NCI-H2029 treated with DMSO at 0.1 percent for 48 hours (cell line): Measurements from ENCODE around the gene SYT3.

Source experiments
- DNase-seq: peaks from one replicate; lab custom pipeline; 2025; lab: John Stamatoyannopoulos, UW

The SYT3 gene, protein sequence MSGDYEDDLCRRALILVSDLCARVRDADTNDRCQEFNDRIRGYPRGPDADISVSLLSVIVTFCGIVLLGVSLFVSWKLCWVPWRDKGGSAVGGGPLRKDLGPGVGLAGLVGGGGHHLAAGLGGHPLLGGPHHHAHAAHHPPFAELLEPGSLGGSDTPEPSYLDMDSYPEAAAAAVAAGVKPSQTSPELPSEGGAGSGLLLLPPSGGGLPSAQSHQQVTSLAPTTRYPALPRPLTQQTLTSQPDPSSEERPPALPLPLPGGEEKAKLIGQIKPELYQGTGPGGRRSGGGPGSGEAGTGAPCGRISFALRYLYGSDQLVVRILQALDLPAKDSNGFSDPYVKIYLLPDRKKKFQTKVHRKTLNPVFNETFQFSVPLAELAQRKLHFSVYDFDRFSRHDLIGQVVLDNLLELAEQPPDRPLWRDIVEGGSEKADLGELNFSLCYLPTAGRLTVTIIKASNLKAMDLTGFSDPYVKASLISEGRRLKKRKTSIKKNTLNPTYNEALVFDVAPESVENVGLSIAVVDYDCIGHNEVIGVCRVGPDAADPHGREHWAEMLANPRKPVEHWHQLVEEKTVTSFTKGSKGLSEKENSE

DNA sequence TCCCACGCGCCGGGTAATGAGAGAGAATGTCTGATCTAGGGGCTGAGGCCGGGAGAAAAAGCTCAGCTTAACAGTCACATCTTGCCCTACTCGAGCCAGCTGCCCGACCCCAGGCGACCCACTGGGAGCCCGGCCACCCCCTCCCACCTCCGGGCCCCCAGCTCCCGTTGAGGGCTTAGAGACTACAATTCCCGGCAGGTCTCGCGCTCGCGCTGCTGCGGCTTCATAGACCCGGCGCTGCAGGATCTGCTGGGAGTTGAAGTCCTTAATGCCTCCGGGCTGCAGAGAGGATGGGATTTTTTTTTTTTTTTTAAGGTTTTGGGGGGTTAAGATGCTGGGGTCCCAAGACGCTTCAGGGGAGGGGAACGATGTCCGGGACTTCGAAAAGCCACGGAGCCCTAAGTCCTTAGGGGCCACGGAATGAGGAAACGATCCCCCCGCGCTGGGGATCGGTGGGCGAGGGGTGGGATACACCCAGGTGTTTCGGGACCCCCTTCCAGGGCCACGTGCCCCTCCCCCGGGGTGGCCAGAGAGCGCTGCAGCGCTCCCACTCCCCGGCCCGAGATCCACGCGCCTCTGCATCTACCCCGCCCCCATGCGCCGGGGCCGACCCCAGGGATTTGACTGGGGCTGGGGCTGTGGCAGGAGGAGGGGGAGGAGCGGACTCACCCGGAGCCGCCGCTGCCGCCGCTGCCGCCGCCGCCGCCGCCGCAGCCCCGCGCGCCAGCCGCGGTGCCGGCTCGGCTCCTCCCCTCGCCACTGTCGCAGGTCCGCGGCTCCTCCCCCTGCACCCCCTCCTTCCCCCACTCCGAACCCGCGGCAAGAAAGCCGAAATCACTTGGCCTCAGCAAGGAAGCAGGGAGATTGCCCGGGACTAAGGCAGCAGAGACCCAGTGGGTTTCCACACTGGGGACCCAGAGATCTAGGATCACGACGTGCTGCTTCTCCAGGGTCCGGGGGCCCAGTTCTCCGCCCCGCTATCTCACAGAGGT is at the start of gene SYT3:
SYT3 (minus strand) TSS at position 761 of the 992 bp plus-strand sequence. CDS start 2,470 bp downstream, outside the sequence.
- DNase-seq: no peak

DNA sequence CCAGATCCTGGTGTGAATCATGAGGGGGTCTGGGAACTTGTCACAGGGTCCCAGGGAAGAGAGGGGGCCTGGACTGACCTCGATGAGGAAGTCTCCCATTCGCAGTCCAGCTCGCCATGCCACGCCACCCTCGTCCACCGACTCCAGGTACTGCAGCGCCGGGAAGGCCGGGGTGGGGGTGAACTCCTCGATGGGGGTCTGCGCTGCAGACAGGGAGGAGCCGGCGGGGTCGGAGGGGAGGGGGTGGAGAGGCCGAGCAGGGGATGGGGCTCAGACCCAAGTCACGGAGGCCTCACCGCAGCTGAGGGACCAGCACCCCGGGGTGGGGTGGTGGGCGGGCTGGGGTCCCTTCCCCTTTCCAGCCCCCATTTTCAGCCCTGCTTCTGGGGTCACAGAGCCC is 49.1 kb upstream of the SYT3 start:
- DNase-seq: no peak

DNA sequence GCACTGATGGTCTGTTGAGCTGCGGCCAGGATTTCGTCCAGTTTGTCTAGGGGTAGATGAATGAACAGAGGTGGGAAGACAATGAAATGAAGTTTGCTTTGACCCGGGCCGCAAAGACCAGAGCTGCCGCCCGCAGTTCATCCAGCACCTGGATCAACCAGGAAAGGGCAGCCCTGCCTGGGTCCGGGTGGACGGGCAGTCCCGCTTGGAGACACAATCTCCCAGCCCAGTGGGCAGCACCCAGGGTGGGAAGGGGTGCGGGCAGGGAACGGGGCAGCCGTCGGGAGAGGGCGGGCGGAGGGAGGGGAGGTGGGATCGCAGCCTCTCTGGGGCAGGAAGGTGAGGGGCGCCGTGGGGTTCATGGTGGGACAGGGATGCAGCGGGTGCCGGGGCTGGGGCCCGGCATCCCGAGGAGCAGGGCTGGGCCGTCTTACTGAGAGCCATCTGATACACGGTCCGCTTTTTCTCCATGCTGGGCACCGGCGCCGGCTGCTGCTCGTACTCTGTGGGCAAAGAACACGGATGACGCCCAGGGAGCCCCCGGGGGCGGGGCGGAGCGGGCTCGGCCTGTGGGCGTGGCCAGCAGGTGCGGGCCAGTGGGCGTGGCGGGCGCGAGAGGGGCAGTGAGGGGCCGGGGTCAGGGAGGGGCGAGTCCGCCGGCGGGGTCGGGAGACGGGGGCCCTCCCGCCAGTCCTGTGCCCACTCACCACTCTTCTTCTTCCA is 46.8 kb upstream of the SYT3 start:
- DNase-seq: no peak

DNA sequence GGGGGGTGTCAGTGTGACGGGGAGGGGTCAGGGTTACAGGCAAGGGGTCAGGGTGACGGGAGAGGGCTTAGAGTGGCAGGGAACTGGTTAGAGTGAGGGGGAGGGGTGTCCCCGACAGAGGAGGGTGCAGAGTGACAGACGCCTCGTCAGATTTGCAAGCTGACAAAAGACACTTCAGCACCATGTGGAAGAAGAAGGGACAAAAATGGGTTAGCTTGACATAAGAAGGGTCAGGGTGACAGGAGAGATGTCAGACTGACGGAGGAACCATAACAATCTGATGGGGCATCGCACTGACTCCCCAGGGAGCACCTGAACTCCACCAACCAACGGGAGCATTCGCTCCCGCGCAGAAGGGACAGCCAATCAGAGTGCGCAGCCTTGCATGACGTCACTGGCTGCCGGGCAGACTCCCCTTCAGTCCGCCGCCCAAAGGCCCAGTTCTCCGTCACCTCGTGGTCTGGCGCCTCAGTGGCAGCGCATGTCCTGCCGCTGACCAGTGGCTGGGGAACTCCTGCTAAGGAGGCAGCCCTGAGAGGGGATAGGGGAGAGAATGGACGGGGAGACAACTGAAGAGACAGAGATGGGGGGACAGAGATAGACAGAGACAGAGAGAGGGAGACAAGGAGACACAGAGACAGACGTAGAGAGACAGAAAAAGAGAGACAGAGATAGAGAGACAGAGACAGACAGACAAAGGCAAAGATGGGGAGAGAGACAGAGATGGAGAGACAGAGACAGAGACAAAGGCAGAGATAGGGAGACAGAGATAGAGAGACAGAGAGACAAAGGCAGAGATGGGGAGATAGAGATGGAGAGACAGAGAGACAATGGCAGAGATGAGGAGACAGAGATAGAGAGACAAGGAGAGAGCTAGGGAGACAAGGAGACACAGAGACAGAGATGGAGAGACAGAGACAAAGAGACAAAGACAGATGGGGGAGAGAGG is 39.8 kb upstream of the SYT3 start:
- DNase-seq: no peak

DNA sequence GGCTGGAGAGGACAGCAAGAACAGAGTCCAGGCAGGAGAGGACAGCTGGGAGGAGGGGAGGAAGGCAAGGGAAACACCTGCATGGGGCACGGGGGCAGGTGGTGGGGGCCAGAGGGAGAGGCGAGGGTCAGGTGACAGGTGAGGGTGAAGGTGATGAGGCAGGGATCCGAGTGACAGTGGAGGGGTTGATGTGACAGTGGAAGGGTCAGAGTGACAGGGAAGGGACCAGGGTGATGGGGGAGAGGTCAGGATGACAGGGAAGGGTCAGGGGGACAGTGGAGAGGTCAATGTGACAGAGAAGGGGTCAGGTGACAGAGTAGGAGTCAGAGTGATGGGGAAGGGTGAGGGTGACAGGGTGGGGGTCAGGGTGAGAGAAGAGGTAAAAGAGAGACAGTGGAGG is 38.6 kb upstream of the SYT3 start:
- DNase-seq: no peak

DNA sequence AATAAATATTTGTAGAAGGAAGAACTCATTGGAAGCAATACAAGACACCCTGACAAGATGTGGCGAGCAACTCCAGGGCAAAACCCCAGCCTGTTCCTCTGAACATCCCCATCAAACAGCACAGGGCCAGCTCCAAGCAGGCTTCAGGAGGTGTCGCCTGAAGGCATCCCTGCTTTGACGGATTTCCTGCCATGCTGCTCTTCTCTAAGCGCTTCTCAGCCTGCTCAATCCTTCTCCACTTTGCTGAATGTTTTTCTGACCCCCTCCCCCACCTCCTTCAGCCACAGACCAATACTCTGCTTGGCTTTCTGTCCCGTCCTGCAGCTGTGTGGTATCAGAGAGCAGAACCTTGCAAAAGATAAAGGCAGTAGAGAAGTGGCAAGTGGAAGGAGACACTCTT is 38.0 kb upstream of the SYT3 start:
- no peak for DNase-seq

DNA sequence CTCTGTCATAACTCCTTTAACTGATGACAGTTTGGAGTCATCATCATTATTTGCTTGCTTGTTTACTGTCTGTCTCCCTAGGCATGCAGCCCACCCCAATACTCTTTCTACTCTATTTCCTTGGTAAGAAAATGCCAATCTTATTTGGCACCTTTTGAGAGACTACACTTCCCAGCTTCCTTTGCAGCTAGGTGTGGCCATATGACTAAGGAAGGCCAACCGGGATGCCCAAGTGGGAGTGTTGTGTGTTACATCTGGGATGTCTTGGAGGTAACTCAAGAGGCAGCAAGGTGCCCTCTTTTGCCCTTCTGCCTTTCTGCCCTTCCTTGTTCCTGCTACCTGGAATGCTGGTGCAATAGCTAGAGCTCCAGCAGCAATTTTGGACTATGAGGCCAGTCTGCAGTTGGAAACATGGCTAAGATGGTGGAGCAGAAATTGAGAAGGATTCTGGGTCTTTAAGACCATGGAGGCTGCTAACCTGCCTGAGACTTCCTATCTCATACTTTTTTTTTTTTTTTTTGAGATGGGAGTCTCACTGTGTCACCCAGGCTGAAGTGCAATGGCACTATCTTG is 37.0 kb upstream of the SYT3 start:
- no peak for DNase-seq

DNA sequence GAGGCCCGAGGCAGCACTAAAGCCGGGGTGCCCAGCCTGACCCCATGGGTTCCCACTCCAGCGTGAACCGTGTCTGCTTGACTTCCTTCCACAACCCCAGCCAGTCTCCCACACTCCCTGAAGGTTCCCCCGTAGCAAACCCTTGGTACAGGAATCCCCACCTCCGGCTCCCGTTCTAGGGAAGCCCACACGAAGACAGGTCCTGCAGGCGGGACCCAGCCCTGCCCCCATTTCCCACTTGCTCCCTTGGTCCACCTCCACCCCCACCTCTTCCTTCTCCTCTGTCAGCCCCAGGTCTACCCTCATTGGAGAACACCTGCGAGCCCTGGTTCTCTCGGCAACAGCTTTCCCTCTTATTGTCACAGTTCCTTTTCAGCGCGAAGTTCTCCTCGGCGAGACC is 33.4 kb upstream of the SYT3 start:
- DNase-seq: no peak

DNA sequence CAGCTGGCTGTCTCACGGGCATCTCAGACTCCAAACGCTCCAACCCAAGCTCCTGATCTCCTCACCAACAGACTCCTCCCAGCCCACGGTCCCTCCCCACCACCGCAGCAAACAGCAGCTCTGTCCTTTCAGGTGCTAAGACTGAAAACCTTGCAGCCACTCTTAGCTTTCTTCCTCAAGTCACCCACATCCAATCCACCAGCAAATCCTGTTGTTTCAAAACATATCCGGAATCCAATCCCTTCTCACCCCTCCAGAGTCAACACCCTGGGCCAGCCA is 30.4 kb upstream of the SYT3 start:
- DNase-seq: no peak

DNA sequence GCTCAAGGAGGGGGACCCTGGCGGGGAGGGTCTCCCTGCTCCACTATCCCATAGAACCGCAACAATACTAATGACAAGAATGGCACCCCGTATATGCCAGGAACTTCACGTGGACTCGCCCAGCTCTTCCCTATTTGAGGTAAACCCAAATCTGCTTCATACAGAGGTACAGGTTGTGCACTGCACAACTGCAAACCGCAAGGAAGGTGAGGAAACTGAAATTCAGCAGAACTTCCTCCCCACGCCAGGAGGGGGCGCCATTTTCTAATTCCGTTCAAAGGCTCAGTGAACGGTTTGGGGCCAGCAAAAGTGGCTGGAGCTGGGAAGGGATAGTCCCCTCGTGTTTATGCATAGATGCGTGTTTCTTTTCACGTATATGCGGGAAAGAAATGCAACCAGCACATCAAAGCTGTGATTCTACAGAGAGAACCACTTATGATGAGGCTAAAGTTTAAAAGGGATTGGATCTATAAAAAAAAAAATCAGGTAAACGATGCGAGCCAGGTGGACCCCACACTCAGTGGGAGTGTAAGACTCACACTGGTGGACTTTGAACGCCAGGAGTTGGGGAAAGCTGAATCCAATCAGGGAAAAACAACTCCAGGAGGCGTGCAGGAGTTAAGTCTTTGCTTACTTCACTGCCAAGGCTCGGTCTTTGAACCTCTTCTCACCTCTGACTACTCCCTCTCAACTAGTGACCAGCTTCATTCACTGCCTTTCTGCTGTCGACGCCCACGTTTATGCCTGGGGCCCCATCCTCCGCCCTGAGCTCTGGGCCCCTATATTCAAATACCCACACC is 29.8 kb upstream of the SYT3 start:
- no peak for DNase-seq

DNA sequence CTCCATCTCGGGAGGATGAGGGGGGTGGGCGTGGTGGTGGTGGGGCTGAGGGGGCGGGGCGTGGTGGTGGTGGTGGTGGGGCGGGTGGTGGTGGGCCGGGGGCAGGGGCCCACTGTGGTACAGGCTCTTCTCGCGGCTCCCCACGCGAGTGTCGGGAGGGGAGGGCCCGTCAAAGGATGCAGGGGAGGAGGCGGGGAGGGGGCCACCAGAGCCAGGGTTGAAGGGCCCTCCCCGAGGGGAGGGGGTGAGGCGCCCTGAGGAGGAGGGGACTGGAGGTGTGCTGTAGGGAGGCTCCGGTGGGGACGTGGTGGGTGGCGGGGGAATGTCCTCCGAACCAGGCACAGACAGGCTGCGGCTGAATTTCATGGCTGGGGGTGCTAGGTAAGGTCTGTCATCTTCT is 29.2 kb upstream of the SYT3 start:
- no peak for DNase-seq

DNA sequence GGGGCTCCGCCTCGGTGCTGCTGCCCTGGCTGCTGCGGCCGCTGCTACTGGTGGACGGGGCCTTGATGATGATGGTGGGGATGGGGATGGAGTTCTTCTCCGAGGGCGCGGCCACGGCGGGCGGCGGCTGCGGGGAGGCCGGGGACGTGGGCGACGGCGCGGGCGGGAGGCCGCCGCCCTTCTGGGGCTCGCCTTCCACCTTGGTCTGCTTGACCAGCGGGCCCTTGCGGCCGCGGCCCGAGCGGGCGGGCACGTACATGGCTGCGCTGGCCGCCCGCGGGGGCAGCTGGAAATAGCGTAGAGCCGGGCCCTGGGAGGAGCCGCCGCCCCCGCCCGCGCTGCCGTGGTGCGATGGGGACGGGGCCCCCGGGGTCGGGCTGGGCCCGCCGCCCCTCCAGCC is 28.7 kb upstream of the SYT3 start:
- DNase-seq: no peak

DNA sequence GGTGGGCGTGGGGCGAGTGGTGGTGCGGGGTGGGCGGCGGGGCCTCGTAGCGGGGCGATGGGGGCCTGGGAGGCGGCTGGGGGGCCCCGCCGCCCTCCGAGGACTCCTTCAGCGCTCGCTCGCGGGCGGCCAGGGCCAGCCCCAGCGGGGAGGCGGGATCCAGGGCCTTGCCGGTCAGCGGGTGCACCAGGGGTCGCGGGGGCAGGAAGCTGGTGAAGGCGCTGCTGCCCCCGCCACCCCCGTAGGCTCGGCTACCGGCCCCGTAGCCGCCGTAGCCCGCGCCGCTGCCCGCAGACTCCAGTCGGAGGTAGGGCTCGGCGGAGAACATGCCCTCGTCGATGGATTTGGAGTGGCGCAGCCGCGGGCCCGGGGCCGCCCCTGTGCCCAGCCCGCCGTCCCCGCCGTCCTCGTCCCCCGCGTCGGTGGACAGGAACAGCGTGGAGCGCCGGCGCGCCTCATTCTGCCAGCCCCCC is 28.1 kb upstream of the SYT3 start:
- DNase-seq: no peak

DNA sequence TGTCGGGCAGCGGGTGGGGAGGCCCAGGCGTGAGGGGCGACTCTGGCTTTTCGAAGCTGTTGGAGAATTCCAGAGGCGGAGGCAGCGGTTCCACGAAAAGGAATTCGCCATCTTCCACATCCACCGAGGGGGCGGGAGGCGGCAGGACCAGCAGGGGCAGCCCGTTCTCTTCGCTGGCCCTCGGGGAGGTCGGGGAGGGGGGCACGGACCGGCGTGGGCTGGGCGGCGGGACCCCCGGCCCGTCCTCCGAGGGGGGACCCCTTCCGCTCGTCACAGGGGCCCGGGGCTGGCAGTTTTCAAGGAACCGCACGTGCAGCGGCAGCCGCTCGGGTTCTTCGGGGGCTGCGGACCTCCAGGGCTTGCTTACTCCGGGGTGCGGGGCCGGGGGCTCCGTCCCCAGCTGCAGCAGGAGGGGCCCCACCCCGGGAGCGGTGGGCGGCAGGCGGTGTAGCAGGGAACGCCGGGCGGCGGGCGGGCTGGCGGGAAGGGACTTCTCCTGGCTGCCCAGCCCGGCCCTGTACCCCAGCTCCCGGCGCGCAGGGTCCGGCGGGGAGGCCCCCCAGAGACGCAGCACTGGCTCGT is 27.6 kb upstream of the SYT3 start:
- no peak for DNase-seq

DNA sequence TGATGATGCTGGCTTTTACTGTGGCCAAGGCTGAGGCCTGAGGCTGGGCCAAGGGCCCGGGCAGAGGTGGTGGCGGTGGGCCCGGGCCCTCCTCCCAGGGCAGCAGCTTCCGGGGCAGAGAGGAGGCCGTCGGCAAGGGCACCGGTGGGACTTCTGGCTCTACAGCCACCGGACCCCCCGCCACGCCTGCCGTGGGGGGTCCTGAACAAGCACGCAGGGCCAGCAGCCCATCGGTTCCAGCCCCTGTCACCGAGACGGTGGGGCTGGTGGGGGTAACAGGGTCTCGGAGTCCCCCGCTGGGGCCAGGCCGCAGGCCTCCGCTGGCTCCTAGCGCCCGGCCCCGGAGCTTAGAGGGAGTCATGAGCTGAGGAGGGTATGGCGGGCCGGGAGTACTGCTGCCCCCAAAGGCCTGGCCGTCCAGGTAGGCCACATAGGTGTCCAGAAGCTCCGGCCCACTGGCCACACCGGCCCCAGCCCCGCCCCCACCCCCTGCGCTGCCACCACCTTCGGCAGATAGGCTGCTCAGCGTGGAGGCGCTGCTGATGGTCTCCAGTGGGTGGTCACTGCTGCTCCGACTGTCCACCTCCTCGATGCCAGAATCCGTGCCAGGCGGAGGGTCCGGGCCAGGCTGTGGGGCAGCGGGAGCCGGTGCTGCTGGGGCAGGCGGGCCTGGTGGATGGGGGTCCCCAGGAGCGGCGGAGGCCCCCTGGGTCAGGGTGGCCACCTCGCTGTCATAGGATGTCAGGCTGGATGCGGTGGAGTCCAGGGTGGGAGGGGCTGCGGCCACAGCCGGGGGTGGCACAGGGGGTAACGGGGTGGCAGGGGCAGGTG is 26.9 kb upstream of the SYT3 start:
- DNase-seq: no peak

DNA sequence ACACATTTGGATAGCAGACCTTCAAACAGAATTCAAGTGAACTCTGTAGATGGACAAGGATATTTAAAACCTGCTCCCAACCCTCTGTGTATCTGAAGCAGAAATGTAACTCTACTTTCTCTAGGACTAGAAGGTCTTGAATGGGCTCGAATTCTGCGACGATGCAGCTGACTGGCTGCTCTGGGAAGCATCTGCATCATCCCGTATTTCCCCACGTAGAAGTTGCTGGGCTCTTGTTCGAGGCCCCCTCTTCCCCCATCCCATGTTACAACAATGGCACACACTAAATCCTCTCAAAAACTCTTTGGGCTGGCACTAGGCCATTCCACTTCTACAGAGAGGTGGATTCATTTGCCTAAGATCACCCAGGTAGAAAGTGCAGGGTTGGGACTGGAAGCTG is 24.5 kb upstream of the SYT3 start:
- DNase-seq: no peak

DNA sequence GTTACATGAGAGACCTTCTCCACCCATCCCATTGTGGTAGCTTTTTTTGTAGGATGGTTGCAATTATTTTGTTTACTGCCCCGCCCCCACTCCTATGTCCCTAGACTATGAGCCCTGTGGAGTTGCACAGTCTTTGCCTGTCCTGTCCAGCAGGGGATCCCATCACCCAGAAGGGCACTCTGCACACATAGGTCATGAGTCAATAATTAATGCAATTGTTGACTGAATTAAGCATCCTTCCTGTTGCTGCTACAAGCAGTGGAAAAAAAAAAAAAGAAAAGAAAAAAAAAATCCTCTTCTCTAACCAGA is 23.8 kb upstream of the SYT3 start:
- DNase-seq: no peak

DNA sequence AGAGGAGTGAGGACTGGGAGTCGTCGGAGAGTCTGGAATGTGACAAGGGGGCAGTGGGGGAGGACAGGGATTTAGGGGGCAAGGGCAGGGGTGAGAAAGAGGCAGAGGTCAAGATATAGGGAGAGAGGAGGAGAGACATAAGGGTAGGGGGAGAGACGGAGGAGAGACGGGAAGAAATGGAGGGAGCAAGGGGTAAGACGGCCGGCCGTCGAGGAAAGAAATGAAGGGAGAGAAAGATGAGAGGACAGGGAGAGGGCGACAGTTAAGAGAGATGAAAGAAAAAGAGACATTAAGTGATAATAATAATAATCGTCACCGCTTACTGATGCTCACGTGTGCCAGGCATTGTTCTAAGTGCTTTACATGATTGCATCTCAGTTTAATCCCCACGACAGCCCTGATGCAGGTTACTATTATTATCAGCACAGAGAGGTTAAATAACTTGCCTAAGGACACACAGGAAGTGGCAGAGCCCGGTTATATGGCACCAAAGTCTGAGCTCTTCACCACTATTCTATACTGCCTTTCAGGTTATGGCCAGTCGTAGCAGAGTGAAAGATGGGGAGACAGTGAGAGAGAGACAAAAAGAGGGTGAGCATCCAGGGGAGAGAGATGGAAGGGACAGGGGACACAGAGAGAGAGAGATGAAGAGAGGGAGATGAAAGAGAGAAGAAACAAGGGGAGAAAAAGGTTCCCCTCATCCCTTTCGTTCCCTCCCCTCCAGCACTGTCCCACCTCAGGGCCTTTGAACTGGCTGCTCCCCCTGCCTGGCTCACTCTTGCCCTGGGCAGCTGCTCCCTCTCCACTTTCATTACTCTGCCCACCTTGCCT is 23.2 kb upstream of the SYT3 start:
- DNase-seq: no peak
